SK-N-SH treated with all-trans-retinoic acid at 6 μM for 48 hours (cell line): ENCODE results near the gene SIGLEC9.

Experiments
- ARNTL ChIP-seq: fragments of 450-650 bp; formaldehyde crosslinking; IDR thresholded peaks from 2 replicates; pipeline ENCODE4 v1.5.0; 2020; ENCODE audit warnings: low read depth, mild to moderate bottlenecking, moderate library complexity, borderline replicate concordance
- CSDC2 ChIP-seq: fragments of 250-450 bp; sonication (Bioruptor Pico); IDR thresholded peaks from 2 replicates; pipeline ENCODE4 v1.5.0; 2020; ENCODE audit warnings: mild to moderate bottlenecking, moderate library complexity
- ESRRG ChIP-seq: fragments of 250-450 bp; sonication (Bioruptor Pico); IDR thresholded peaks from 2 replicates; pipeline ENCODE4 v1.6.1; 2021; ENCODE audit warnings: mild to moderate bottlenecking
- GLIS3 ChIP-seq: fragments of 250-450 bp; sonication (Bioruptor Pico); IDR thresholded peaks from 2 replicates; pipeline ENCODE4 v1.5.0; 2020; ENCODE audit warnings: mild to moderate bottlenecking, moderate library complexity
- OSR1 ChIP-seq: fragments of 250-450 bp; sonication (Bioruptor Pico); IDR thresholded peaks from 2 replicates; pipeline ENCODE4 v1.8.0; 2022; ENCODE audit warnings: moderate library complexity, mild to moderate bottlenecking, inconsistent platforms
- RARB ChIP-seq: fragments of 250-450 bp; sonication (Bioruptor Pico); IDR thresholded peaks from 2 replicates; pipeline ENCODE4 v1.8.0; 2021; ENCODE audit warnings: mild to moderate bottlenecking, moderate library complexity
- ZFP3 ChIP-seq: fragments of 250-450 bp; sonication (Bioruptor Pico); IDR thresholded peaks from 2 replicates; pipeline ENCODE4 v1.5.0; 2020; ENCODE audit warnings: mild to moderate bottlenecking, moderate library complexity
- ZFP30 ChIP-seq: fragments of 450-650 bp; formaldehyde crosslinking; IDR thresholded peaks from 2 replicates; pipeline ENCODE4 v1.5.0; 2022; ENCODE audit warnings: mild to moderate bottlenecking, moderate library complexity
- ZNF565 ChIP-seq: fragments of 450-650 bp; formaldehyde crosslinking; conservative IDR thresholded peaks from 2 replicates; pipeline ENCODE4 v1.5.0; 2020; ENCODE audit warnings: low read depth, mild to moderate bottlenecking, moderate library complexity
- ZNF70 ChIP-seq: fragments of 450-650 bp; formaldehyde crosslinking; IDR thresholded peaks from 2 replicates; pipeline ENCODE4 v1.5.0; 2020; ENCODE audit warnings: mild to moderate bottlenecking, moderate library complexity
- TF ChIP-seq, protein P1 (sequence below): fragments of 250-450 bp; sonication (Bioruptor Pico); IDR thresholded peaks from 2 replicates; pipeline ENCODE4 v1.8.0; 2020; ENCODE audit warnings: mild to moderate bottlenecking, moderate library complexity, borderline replicate concordance
- TF ChIP-seq, protein P2 (sequence below): fragments of 250-450 bp; sonication (Bioruptor Pico); IDR thresholded peaks from 2 replicates; pipeline ENCODE4 v1.5.1; 2020; ENCODE audit warnings: low read depth, mild to moderate bottlenecking, moderate library complexity
- TF ChIP-seq, protein P3 (sequence below): fragments of 250-450 bp; sonication (Bioruptor Pico); IDR thresholded peaks from 2 replicates; pipeline ENCODE4 v1.5.1; 2021; ENCODE audit warnings: mild to moderate bottlenecking, moderate library complexity
- TF ChIP-seq, protein P4 (sequence below): fragments of 250-450 bp; sonication (Bioruptor Pico); IDR thresholded peaks from 2 replicates; pipeline ENCODE4 v1.8.0; 2021; ENCODE audit warnings: low read depth, mild to moderate bottlenecking, moderate library complexity, borderline replicate concordance

DNA sequence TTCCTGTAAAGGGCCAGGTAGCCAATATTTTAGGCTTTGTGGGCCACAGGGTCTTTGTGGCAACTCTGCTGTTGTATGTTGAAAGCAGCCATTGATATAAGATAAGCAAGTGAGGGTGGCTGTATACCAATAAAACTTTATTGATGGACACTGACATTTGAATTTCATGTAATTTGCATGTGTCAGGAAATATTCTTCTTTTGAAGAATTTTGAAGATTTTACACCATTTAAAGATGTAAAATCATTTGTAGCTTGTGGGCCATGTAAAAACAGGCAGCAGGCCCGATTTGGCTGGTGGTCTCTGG lies 14.1 kb upstream of the SIGLEC9 start:
- TF ChIP-seq ESRRG (CRISPR knock-in tag) (no peak), ZNF70 (no peak), ARNTL (CRISPR knock-in tag) (no peak), ZFP30 (CRISPR knock-in tag) (no peak), OSR1 (no peak), CSDC2 (CRISPR knock-in tag) (no peak), RARB (CRISPR knock-in tag) (no peak), ZNF565 (CRISPR knock-in tag) (no peak), ZFP3 (CRISPR knock-in tag) (no peak), GLIS3 (no peak)
- TF ChIP-seq, protein P1, sequence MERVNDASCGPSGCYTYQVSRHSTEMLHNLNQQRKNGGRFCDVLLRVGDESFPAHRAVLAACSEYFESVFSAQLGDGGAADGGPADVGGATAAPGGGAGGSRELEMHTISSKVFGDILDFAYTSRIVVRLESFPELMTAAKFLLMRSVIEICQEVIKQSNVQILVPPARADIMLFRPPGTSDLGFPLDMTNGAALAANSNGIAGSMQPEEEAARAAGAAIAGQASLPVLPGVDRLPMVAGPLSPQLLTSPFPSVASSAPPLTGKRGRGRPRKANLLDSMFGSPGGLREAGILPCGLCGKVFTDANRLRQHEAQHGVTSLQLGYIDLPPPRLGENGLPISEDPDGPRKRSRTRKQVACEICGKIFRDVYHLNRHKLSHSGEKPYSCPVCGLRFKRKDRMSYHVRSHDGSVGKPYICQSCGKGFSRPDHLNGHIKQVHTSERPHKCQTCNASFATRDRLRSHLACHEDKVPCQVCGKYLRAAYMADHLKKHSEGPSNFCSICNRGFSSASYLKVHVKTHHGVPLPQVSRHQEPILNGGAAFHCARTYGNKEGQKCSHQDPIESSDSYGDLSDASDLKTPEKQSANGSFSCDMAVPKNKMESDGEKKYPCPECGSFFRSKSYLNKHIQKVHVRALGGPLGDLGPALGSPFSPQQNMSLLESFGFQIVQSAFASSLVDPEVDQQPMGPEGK (CRISPR knock-in tag) = no peak
- TF ChIP-seq, protein P2, sequence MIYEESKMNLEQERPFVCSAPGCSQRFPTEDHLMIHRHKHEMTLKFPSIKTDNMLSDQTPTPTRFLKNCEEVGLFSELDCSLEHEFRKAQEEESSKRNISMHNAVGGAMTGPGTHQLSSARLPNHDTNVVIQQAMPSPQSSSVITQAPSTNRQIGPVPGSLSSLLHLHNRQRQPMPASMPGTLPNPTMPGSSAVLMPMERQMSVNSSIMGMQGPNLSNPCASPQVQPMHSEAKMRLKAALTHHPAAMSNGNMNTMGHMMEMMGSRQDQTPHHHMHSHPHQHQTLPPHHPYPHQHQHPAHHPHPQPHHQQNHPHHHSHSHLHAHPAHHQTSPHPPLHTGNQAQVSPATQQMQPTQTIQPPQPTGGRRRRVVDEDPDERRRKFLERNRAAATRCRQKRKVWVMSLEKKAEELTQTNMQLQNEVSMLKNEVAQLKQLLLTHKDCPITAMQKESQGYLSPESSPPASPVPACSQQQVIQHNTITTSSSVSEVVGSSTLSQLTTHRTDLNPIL (CRISPR knock-in tag) = no peak
- TF ChIP-seq, protein P3, sequence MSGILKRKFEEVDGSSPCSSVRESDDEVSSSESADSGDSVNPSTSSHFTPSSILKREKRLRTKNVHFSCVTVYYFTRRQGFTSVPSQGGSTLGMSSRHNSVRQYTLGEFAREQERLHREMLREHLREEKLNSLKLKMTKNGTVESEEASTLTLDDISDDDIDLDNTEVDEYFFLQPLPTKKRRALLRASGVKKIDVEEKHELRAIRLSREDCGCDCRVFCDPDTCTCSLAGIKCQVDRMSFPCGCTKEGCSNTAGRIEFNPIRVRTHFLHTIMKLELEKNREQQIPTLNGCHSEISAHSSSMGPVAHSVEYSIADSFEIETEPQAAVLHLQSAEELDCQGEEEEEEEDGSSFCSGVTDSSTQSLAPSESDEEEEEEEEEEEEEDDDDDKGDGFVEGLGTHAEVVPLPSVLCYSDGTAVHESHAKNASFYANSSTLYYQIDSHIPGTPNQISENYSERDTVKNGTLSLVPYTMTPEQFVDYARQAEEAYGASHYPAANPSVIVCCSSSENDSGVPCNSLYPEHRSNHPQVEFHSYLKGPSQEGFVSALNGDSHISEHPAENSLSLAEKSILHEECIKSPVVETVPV = no peak
- TF ChIP-seq, protein P4, sequence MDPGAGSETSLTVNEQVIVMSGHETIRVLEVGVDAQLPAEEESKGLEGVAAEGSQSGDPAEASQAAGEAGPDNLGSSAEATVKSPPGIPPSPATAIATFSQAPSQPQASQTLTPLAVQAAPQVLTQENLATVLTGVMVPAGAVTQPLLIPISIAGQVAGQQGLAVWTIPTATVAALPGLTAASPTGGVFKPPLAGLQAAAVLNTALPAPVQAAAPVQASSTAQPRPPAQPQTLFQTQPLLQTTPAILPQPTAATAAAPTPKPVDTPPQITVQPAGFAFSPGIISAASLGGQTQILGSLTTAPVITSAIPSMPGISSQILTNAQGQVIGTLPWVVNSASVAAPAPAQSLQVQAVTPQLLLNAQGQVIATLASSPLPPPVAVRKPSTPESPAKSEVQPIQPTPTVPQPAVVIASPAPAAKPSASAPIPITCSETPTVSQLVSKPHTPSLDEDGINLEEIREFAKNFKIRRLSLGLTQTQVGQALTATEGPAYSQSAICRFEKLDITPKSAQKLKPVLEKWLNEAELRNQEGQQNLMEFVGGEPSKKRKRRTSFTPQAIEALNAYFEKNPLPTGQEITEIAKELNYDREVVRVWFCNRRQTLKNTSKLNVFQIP (CRISPR knock-in tag) = no peak
